GM23338 (cell line): ENCODE data around the gene CRBN. TPM values are rescaled to one million over a fixed set of nuclear protein-coding genes. Genes with fewer than 3 reads are reported as not detected.

Source experiments
- ATAC-seq: fragments of 200-7000 bp; cut with Tn5 transposase; 3 replicates; pipeline ENCODE4 v1.9.1; 2020
- DNase-seq: peaks from one replicate; pipeline ENCODE4 v3.0.0-alpha.2; 2015; ENCODE audit warnings: low spot score
- H2AFZ ChIP-seq: fragments of 200-600 bp; sonication (generic); 2 replicates; pipeline ENCODE4 v1.8.0; 2016; ENCODE audit warnings: antibody characterized with exemption, mild to moderate bottlenecking, moderate library complexity
- H3F3A ChIP-seq: fragments of 200-600 bp; sonication (generic); replicated peaks from 2 replicates; pipeline ENCODE4 v1.8.0; 2017; ENCODE audit warnings: antibody characterized with exemption, mixed run types, low read depth
- H3K27ac ChIP-seq: fragments of 200-600 bp; sonication (generic); 2 replicates; pipeline ENCODE4 v1.6.1; 2016; ENCODE audit warnings: low read depth
- H3K27me3 ChIP-seq: fragments of 200-600 bp; sonication (generic); 2 replicates; pipeline ENCODE4 v1.8.0; 2016; ENCODE audit warnings: mild to moderate bottlenecking, mixed run types, moderate library complexity; ENCODE audit not compliant: insufficient read depth
- H3K36me3 ChIP-seq: fragments of 200-600 bp; sonication (generic); 2 replicates; pipeline ENCODE4 v1.8.0; 2016; ENCODE audit warnings: mild to moderate bottlenecking; ENCODE audit not compliant: insufficient read depth
- H3K4me1 ChIP-seq: fragments of 200-600 bp; sonication (generic); 2 replicates; pipeline ENCODE4 v1.8.0; 2016; ENCODE audit warnings: mild to moderate bottlenecking, moderate library complexity; ENCODE audit not compliant: insufficient read depth
- H3K4me2 ChIP-seq: fragments of 200-600 bp; sonication (generic); 2 replicates; pipeline ENCODE4 v1.7.1; 2017; ENCODE audit warnings: mixed run types
- H3K4me3 ChIP-seq: fragments of 200-600 bp; sonication (generic); 2 replicates; pipeline ENCODE4 v1.6.1; 2016; ENCODE audit warnings: mixed run types
- H3K79me2 ChIP-seq: fragments of 200-600 bp; sonication (generic); replicated peaks from 2 replicates; pipeline ENCODE4 v1.8.0; 2017; ENCODE audit warnings: mild to moderate bottlenecking; ENCODE audit not compliant: insufficient read depth
- H3K9me2 ChIP-seq: fragments of 200-600 bp; sonication (generic); 2 replicates; pipeline ENCODE4 v1.8.0; 2017; ENCODE audit not compliant: insufficient read depth
- H4K20me1 ChIP-seq: fragments of 200-600 bp; sonication (generic); replicated peaks from 2 replicates; pipeline ENCODE4 v1.8.0; 2017; ENCODE audit warnings: mild to moderate bottlenecking; ENCODE audit not compliant: insufficient read depth
- H3K27ac Mint-ChIP-seq: 2 replicates; pipeline ENCODE4 v1.8.0; 2020; ENCODE audit warnings: inconsistent platforms, mild to moderate bottlenecking, moderate library complexity, mixed read lengths
- H3K27me3 Mint-ChIP-seq: 3 replicates; pipeline ENCODE4 v1.8.0; 2022; ENCODE audit warnings: low read depth, mild to moderate bottlenecking, moderate library complexity, mixed read lengths, inconsistent platforms; ENCODE audit not compliant: insufficient read depth, poor library complexity
- H3K36me3 Mint-ChIP-seq: 3 replicates; pipeline ENCODE4 v1.8.0; 2021; ENCODE audit warnings: low read depth, mild to moderate bottlenecking, inconsistent platforms, moderate library complexity, mixed read lengths
- H3K4me1 Mint-ChIP-seq: 3 replicates; pipeline ENCODE4 v1.8.0; 2020; ENCODE audit warnings: mild to moderate bottlenecking, inconsistent platforms, mixed read lengths
- H3K4me3 Mint-ChIP-seq: 3 replicates; pipeline ENCODE4 v1.8.0; 2021; ENCODE audit warnings: moderate library complexity, mild to moderate bottlenecking, inconsistent platforms, mixed read lengths
- H3K9me3 Mint-ChIP-seq: 3 replicates; pipeline ENCODE4 v1.8.0; 2020; ENCODE audit warnings: moderate library complexity, mild to moderate bottlenecking, inconsistent platforms, mixed read lengths
- CTCF ChIP-seq, 2 experiments: fragments of 200-600 bp in 1 of 2; sonication (generic) in 1 of 2; conservative IDR thresholded peaks; 2 replicates each; pipeline versions ENCODE4 v1.5.1 to v1.6.1; 2016 to 2017; ENCODE audit warnings: antibody characterized with exemption in 2 of 2, low read depth in 2 of 2, mild to moderate bottlenecking in 2 of 2, moderate library complexity in 1 of 2
- EZH2 ChIP-seq: fragments of 200-600 bp; sonication (generic); IDR thresholded peaks from one replicate; pipeline ENCODE4 v1.8.0; 2017; ENCODE audit warnings: antibody characterized with exemption, mild to moderate bottlenecking, low read depth; ENCODE audit not compliant: unreplicated experiment
- REST ChIP-seq: IDR thresholded peaks from one replicate; pipeline ENCODE4 v1.6.1; 2018; ENCODE audit warnings: antibody characterized with exemption; ENCODE audit not compliant: unreplicated experiment
- ZNF462 ChIP-seq: fragments of 250-450 bp; sonication (Bioruptor Pico); IDR thresholded peaks from 2 replicates; pipeline ENCODE4 v1.5.0; 2020; ENCODE audit warnings: mild to moderate bottlenecking, moderate library complexity
- polyA plus RNA-seq: library from polyadenylated mRNA; unstranded; fragments of >200 nt; fragmentation: Nextera tagmentation; extraction: Ambion mirVana; gene quantifications from 2 replicates; pipeline ENCODE4 v1.2.1, GENCODE V29; 2016
- total RNA-seq: library from RNA; depleted of rRNA; stranded (reverse); fragments of >200 nt; shearing (Covaris generic); gene quantifications from 2 replicates; pipeline ENCODE4 v1.2.3, GENCODE V29; 2014

The CRBN gene
- total and polyA plus RNA-seq, 2 experiments from 2014 or later, result 33.6 to 41.7 TPM

GRCh38 chr3:3165241-3165640, 14.2 kb downstream of the CRBN start (continued):
- TF ChIP-seq ZNF462 (no peak), EZH2 (no peak), REST (no peak)

- Mint-ChIP-seq H3K27ac (no peak overlapping the region), H3K4me3 (no peak overlapping the region), H3K36me3 (peaks cover 26% of the 10 kb centered on the region), H3K4me1 (no peaks in the 10 kb centered on the region), H3K27me3 (no peaks in the 10 kb centered on the region), H3K9me3 (no peaks in the 10 kb centered on the region; the same call in 2 of the 3 replicates)
- Histone ChIP-seq H4K20me1 (no peaks in the 10 kb centered on the region), H3K4me1 (no peaks in the 10 kb centered on the region), H3K4me3 (no peak overlapping the region), H3K4me2 (no peak overlapping the region), H3K79me2 (no peaks in the 10 kb centered on the region; the same call in 1 of the 2 replicates), H3F3A (no peaks in the 10 kb centered on the region), H3K36me3 (peaks cover 11% of the 10 kb centered on the region), H3K9me2 (no peaks in the 10 kb centered on the region), H3K27ac (no peak overlapping the region), H2AFZ (no peak overlapping the region), H3K27me3 (no peaks in the 10 kb centered on the region)
- ATAC-seq (no peak), DNase-seq (no peak)
- TF ChIP-seq CTCF (conservative IDR thresholded peaks at IDR 0.05; ENCODE audit: low read depth in 2 of 2) (no peak), REST (no peak)
Measured at GRCh38 chr3:3160826-3161225, 18.7 kb downstream of the CRBN start.
